Esophagus muscularis mucosa (tissue), 4 donors: ENCODE results near the gene WDR49.

Experiments
- CTCF ChIP-seq, 3 experiments: fragments of 200-600 bp in 2 of 3; fragments of 450-650 bp in 1 of 3; sonication (generic) in 2 of 3; IDR thresholded peaks; one replicate each; pipeline ENCODE4 v1.5.1; 2017 to 2019; ENCODE audit warnings: antibody characterized with exemption in 3 of 3, mild to moderate bottlenecking in 2 of 3, moderate library complexity in 1 of 3
- EP300 ChIP-seq: sonication (generic); formaldehyde crosslinking; IDR thresholded peaks from one replicate; pipeline ENCODE4 v1.6.1; 2017; ENCODE audit warnings: antibody characterized with exemption
- POLR2A ChIP-seq: fragments of 450-650 bp; IDR thresholded peaks from one replicate; pipeline ENCODE4 v1.6.1; 2017; ENCODE audit warnings: antibody characterized with exemption, moderate library complexity, mild to moderate bottlenecking, low read depth
- POLR2AphosphoS5 ChIP-seq, 2 donors: sonication (generic); formaldehyde crosslinking; IDR thresholded peaks; one replicate each; pipeline ENCODE4 v1.6.1; 2017; ENCODE audit warnings: antibody characterized with exemption in 2 of 2

DNA sequence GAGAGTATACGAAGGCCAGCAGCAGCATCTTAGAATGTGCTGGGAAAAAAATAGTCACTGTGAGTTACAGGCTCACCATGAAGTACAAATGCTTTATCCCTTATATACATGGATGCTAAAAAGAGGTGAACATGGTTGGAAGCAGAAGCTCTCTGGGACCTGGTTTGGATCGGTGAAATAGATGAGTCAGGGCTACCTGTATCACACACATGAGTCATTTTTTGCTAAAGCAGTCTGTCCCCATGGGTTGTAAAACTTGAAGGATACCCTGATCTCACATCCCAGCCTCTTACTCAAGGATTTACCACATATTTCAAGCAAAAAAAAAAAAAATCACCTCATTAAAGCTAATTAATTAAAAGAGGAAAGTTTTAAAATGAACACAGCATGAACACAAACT, 173.0 kb downstream of the WDR49 start:
- no peak for TF ChIP-seq EP300
- TF ChIP-seq CTCF (IDR thresholded peaks at IDR 0.05): no peak
- no peak for TF ChIP-seq POLR2A
- TF ChIP-seq POLR2AphosphoS5 (IDR thresholded peaks at IDR 0.05): no peak
